Measurements from ENCODE around the gene NABP2. TPM values are rescaled to one million over a fixed set of nuclear protein-coding genes. Genes with fewer than 3 reads are reported as not detected.
A peak's percentile ranks its signal among the peaks of the same experiment; 100 is the strongest.

NABP2 gene
- total RNA-seq, 1 experiment from 2014 or later = 42.7 TPM

DNA sequence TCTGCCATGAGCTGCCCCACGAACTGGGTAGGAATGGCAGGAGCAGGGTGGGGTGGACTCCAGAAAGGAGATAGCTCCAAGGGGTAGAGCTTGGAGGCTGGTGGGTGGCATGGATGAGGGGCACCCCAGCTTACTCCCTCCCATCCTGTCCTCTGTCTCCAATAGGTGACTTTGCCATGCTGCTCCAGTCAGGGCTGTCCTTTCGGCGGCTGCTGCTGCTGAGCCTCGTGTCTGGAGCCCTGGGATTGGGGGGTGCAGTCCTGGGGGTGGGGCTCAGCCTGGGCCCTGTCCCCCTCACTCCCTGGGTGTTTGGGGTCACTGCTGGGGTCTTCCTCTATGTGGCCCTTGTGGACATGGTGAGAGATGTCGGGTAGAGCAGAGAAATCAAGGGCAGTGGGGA is 12.8 kb downstream of the NABP2 start:
- ChIA-PET CTCF (interaction anchor here (0.8 to 4.4 kb wide), 6 partner anchors 15 to 85 kb away, joined by 3 to 18 read pairs (median 4); partner anchors contain the start of genes ANKRD52, RNF41 and SMARCC2), POLR2A (interaction anchor here (0.6 to 2.2 kb wide), 3 partner anchors 16 to 74 kb away, joined by 3 to 7 read pairs (median 3); partner anchors contain the start of gene RNF41)
- peaks cover 27% of the 10 kb centered on the region for H3K27me3 Mint-ChIP-seq (ENCODE audit: low read depth)
- no peak for TF ChIP-seq ZNF263 (CRISPR knock-in tag; IDR thresholded peaks at IDR 0.05; ENCODE audit: low read depth)
- TF ChIP-seq KAT7 (CRISPR knock-in tag; IDR thresholded peaks at IDR 0.05; ENCODE audit: borderline replicate concordance) = no peak
- TF ChIP-seq SMAD4 (CRISPR knock-in tag; IDR thresholded peaks at IDR 0.05) = no peak
- no peak for TF ChIP-seq TCF7 (CRISPR knock-in tag; IDR thresholded peaks at IDR 0.05; ENCODE audit: low read depth)
- TF ChIP-seq GTF2I (CRISPR knock-in tag; conservative IDR thresholded peaks at IDR 0.05) = no peak
- no peaks in the 10 kb centered on the region for H3K9me3 Mint-ChIP-seq
- no peak overlapping the region for H3K27ac Mint-ChIP-seq
- DNase-seq (ENCODE audit: low spot score) = no peak
- no peak overlapping the region for H3K4me3 Mint-ChIP-seq
- H3K36me3 Mint-ChIP-seq = peaks cover 18% of the 10 kb centered on the region
- H3K4me1 Mint-ChIP-seq = peaks cover 6% of the 10 kb centered on the region
- no peak for ATAC-seq

DNA sequence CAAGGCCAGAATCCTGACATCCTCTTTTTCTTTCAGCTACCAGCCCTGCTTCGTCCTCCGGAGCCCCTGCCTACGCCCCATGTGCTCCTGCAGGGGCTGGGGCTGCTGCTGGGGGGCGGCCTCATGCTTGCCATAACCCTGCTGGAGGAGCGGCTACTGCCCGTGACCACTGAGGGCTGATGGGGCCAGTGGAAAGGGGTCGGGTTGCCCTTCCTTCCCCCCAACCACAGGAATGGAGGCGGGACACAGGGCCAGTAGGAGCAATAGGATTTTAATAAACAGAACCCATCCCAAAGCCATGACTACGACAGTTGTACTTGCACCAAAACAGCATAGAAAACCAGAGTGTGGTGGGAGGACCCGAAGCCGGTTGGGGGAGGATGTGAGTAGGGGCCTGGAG is 13.4 kb downstream of the NABP2 start:
- ChIA-PET CTCF (interaction anchor here (0.8 to 1.7 kb wide), 5 partner anchors 16 to 48 kb away, joined by 3 to 8 read pairs (median 4); partner anchors contain the start of genes ANKRD52, RNF41 and SMARCC2), POLR2A (interaction anchor here (1.0 to 2.2 kb wide), 2 partner anchors 16 to 75 kb away, joined by 3 to 7 read pairs; partner anchors contain the start of gene RNF41)
- peaks cover 23% of the 10 kb centered on the region for H3K36me3 Mint-ChIP-seq
- H3K4me1 Mint-ChIP-seq = peaks cover 6% of the 10 kb centered on the region
- ATAC-seq (peak; percentile 73), DNase-seq (ENCODE audit: low spot score) (peak; percentile 29)
- no peak overlapping the region for H3K27ac Mint-ChIP-seq
- peaks cover 24% of the 10 kb centered on the region for H3K27me3 Mint-ChIP-seq (ENCODE audit: low read depth)
- no peaks in the 10 kb centered on the region for H3K9me3 Mint-ChIP-seq
- TF ChIP-seq, protein P1, sequence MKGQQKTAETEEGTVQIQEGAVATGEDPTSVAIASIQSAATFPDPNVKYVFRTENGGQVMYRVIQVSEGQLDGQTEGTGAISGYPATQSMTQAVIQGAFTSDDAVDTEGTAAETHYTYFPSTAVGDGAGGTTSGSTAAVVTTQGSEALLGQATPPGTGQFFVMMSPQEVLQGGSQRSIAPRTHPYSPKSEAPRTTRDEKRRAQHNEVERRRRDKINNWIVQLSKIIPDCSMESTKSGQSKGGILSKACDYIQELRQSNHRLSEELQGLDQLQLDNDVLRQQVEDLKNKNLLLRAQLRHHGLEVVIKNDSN (CRISPR knock-in tag; IDR thresholded peaks at IDR 0.05) = no peak
- TF ChIP-seq ZNF263 (CRISPR knock-in tag; IDR thresholded peaks at IDR 0.05; ENCODE audit: low read depth) (no peak), RELA (CRISPR knock-in tag; IDR thresholded peaks at IDR 0.05; ENCODE audit: borderline replicate concordance) (no peak), JAZF1 (CRISPR knock-in tag; IDR thresholded peaks at IDR 0.05) (no peak), FOXK1 (CRISPR knock-in tag; IDR thresholded peaks at IDR 0.05) (no peak), GTF2I (CRISPR knock-in tag; conservative IDR thresholded peaks at IDR 0.05) (no peak), FOXJ3 (CRISPR knock-in tag; IDR thresholded peaks at IDR 0.05; ENCODE audit: borderline replicate concordance) (no peak), NR3C1 (CRISPR knock-in tag; conservative IDR thresholded peaks at IDR 0.05; ENCODE audit: low read depth) (no peak), TP53 (CRISPR knock-in tag; IDR thresholded peaks at IDR 0.05) (no peak), ZNF232 (CRISPR knock-in tag; IDR thresholded peaks at IDR 0.05) (no peak), ZNF396 (CRISPR knock-in tag; IDR thresholded peaks at IDR 0.05; ENCODE audit: borderline replicate concordance) (no peak), E2F4 (CRISPR knock-in tag; IDR thresholded peaks at IDR 0.05; ENCODE audit: borderline replicate concordance, low read depth) (no peak), IRF1 (CRISPR knock-in tag; IDR thresholded peaks at IDR 0.05) (no peak), ZNF532 (CRISPR knock-in tag; IDR thresholded peaks at IDR 0.05; ENCODE audit: borderline replicate concordance) (no peak), TEAD1 (CRISPR knock-in tag; IDR thresholded peaks at IDR 0.05) (no peak), ELF4 (CRISPR knock-in tag; IDR thresholded peaks at IDR 0.05; ENCODE audit: low read depth) (no peak)
- no peak overlapping the region for H3K4me3 Mint-ChIP-seq

Measured in WTC11 (cell line).